GM10266 (cell line): Measurements from ENCODE around the gene TPM2.

Source experiments
- DNase-seq: peaks from one replicate; pipeline ENCODE4 v3.0.0; 2012; ENCODE audit errors: extremely low spot score
- CTCF ChIP-seq: IDR thresholded peaks from 2 replicates; pipeline ENCODE4 v1.5.1; 2012; ENCODE audit warnings: mild to moderate bottlenecking, low read depth; ENCODE audit not compliant: control insufficient read depth, insufficient read depth; ENCODE audit errors: missing control alignments

TPM2 gene

DNA sequence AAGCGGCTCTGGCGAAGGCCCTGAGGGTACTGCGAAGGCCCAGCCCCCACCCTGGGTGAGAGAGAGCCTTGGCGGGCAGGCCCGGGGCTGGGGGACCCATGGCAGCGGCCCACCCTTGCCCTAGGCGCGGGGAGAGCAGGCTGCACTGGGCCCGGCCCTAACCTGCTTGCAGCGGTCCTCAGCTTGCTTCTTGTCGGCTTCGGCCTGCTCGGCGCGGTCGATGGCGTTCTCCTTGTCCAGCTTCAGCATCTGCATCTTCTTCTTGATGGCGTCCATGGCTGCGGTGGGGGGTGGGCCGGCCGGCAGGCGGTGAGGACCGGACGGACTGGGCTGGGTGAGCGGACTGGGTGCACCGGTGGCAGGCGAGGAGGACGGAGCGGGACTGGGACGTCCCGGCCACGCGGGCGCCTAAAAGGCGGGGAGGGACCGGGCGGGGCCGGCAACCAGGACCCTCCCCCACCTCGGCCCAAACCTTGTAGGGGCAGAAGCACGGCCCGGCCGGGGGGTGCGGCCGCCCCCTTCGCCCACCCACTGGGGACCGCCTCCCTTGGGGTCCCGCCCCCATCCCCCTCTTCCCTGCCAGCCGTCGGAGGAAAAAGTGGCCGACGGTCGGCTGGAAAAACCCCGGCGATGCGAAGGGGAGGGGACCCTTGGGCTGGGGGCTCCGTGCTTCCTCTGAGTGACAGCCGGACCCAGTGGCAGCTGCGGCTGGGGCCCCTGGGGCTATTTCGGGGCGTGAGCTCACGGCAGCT is at the start of gene TPM2:
Gene TPM2 (minus strand): TSS at position 384 of the 752 bp plus-strand sequence. CDS start 108 bp downstream, at position 276.
- TF ChIP-seq CTCF = no peak
- peak; percentile 69 for DNase-seq

- TF ChIP-seq CTCF = no peak
- no peak for DNase-seq
Observed at GRCh38 chr9:35738924-35739323, 49.2 kb upstream of the TPM2 start.

DNA sequence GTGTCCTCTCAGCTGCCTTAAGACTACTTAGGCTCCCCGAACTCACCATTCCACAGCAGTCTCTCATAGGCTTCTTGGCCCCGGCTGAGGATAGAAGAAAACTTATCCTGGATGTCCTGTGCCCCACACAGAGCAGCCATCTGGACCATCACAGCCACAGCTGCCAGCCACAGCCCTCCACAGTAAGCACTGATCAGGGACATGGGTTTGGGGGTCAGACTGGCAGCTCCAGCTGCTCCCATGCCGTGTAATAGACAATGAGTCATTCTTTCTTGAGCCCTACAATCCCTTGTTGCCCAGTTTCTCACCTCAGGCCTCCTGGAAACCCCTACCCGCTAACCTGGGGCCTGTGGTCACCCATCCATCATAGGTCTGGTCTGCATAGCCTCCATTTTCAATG is 48.5 kb upstream of the TPM2 start:
- no peak for DNase-seq
- TF ChIP-seq CTCF = no peak

DNA sequence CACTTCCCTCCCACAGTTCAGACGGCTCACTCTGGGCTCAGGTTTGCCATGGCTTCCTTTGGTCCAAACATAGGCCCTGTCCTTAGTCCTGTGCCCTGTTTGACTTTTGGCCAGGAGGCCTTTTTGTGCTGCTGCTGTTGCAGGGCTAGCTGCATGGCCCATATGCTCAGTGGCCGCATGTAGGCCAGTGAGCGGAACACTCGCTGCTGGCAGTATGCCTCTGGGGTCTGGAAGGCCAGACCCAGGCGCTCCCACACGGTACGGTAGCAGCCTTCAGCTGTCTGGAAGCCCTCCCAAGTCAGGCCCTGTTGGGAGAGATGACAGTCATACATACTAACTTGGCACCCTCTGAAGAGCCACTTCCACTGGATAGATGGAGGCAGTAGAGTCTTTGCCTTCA is 47.4 kb upstream of the TPM2 start:
- TF ChIP-seq CTCF = no peak
- no peak for DNase-seq

DNA sequence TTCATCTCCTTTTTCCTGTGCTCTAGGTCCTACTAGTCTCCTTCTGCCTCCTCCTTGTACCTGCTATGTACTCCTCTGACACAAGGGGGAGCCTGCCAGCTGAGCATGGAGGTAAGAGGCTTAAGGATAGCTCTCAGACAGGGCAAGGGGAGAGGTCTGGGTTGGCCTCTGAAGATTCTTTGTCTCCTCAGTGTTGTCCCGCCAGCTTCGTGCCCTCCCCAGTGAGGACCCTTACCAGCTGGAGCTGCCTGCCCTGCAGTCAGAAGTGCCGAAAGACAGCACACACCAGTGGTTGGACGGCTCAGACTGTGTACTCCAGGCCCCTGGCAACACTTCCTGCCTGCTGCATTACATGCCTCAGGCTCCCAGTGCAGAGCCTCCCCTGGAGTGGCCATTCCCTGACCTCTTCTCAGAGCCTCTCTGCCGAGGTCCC is 46.5 kb upstream of the TPM2 start:
- DNase-seq = peak; percentile 71

GRCh38 chr9:35734096-35734495 is 44.4 kb upstream of the TPM2 start:
- DNase-seq = no peak
- TF ChIP-seq CTCF = no peak

More for the DNA sequence above, 46.5 kb upstream of the TPM2 start:
- peak; percentile 94 for TF ChIP-seq CTCF

- no peak for TF ChIP-seq CTCF
- peak; percentile 58 for DNase-seq
Observed at GRCh38 chr9:35732800-35733541, 43.2 kb upstream of the TPM2 start.
